Astrocyte (in vitro differentiated cells and primary cell): ENCODE results near the gene EEA1. TPM values are rescaled to one million over a fixed set of nuclear protein-coding genes. Genes with fewer than 3 reads are reported as not detected.

Experiments
- DNase-seq: peaks from one replicate; pipeline ENCODE4 v3.0.0-alpha.2; 2010; ENCODE audit warnings: low read depth
- FAIRE-seq: peaks from 2 replicates; lab custom pipeline; 2011; peaks lifted over from hg19 to GRCh38; lab: Jason Lieb, UNC
- H2AFZ ChIP-seq: 2 replicates; pipeline ENCODE4 v1.6.0; 2012; ENCODE audit warnings: low read depth, low read length, inconsistent platforms
- H3K27ac ChIP-seq: 2 replicates; pipeline ENCODE4 v1.5.1; 2011; ENCODE audit warnings: low read depth, low read length, inconsistent platforms
- H3K27me3 ChIP-seq: 2 replicates; pipeline ENCODE4 v1.6.0; 2011; ENCODE audit warnings: low read length, inconsistent platforms; ENCODE audit not compliant: insufficient read depth
- H3K36me3 ChIP-seq: 2 replicates; pipeline ENCODE4 v1.5.1; 2011; ENCODE audit warnings: low read length, inconsistent platforms; ENCODE audit not compliant: insufficient read depth
- H3K4me1 ChIP-seq: 2 replicates; pipeline ENCODE4 v1.5.1; 2011; ENCODE audit warnings: low read length, inconsistent platforms; ENCODE audit not compliant: insufficient read depth
- H3K4me2 ChIP-seq: 2 replicates; pipeline ENCODE4 v1.6.0; 2012; ENCODE audit warnings: low read length, inconsistent platforms
- H3K4me3 ChIP-seq: 2 replicates; pipeline ENCODE4 v1.5.1; 2011; ENCODE audit warnings: low read depth, mild to moderate bottlenecking, low read length, inconsistent platforms; ENCODE audit not compliant: insufficient read depth
- H3K79me2 ChIP-seq: 2 replicates; pipeline ENCODE4 v1.6.0; 2012; ENCODE audit warnings: mild to moderate bottlenecking, low read length, inconsistent platforms; ENCODE audit not compliant: insufficient read depth
- H3K9ac ChIP-seq: 2 replicates; pipeline ENCODE4 v1.6.0; 2012; ENCODE audit warnings: mild to moderate bottlenecking, low read length, inconsistent platforms
- H3K9me3 ChIP-seq: 2 replicates; pipeline ENCODE4 v1.5.1; 2012; ENCODE audit warnings: low read depth, mild to moderate bottlenecking, low read length, inconsistent platforms; ENCODE audit not compliant: insufficient read depth
- H4K20me1 ChIP-seq: 2 replicates; pipeline ENCODE4 v1.6.0; 2012; ENCODE audit warnings: low read length, inconsistent platforms; ENCODE audit not compliant: insufficient read depth
- H3K27ac Mint-ChIP-seq: one replicate; pipeline ENCODE4 v1.8.0; 2021; ENCODE audit warnings: mild to moderate bottlenecking, mixed read lengths; ENCODE audit not compliant: unreplicated experiment
- H3K27me3 Mint-ChIP-seq: one replicate; pipeline ENCODE4 v1.8.0; 2021; ENCODE audit warnings: low read depth, mixed read lengths; ENCODE audit not compliant: unreplicated experiment
- H3K36me3 Mint-ChIP-seq: one replicate; pipeline ENCODE4 v1.8.0; 2021; ENCODE audit warnings: low read depth, mixed read lengths; ENCODE audit not compliant: unreplicated experiment
- H3K4me1 Mint-ChIP-seq: one replicate; pipeline ENCODE4 v1.8.0; 2021; ENCODE audit warnings: low read depth, mixed read lengths; ENCODE audit not compliant: unreplicated experiment
- H3K4me3 Mint-ChIP-seq: one replicate; pipeline ENCODE4 v1.8.0; 2021; ENCODE audit warnings: mild to moderate bottlenecking, moderate library complexity, mixed read lengths; ENCODE audit not compliant: unreplicated experiment
- H3K9me3 Mint-ChIP-seq: one replicate; pipeline ENCODE4 v1.8.0; 2021; ENCODE audit warnings: mild to moderate bottlenecking, mixed read lengths; ENCODE audit not compliant: unreplicated experiment
- EZH2 ChIP-seq: IDR thresholded peaks from 2 replicates; pipeline ENCODE4 v1.6.1; 2012; ENCODE audit warnings: mild to moderate bottlenecking, low read length, inconsistent platforms; ENCODE audit not compliant: insufficient read depth
- total RNA-seq: library from RNA; stranded (reverse); gene quantifications from 2 replicates; pipeline ENCODE4 v1.2.1, GENCODE V29; 2021
- TF ChIP-seq, protein P1 (sequence below): IDR thresholded peaks from 2 replicates; pipeline ENCODE4 v1.5.1; 2011; ENCODE audit warnings: low read depth, mild to moderate bottlenecking, inconsistent platforms, low read length, moderate library complexity; ENCODE audit not compliant: insufficient read depth

Gene EEA1
- total RNA-seq, 1 donor from 2014 or later = 36.5 TPM

DNA sequence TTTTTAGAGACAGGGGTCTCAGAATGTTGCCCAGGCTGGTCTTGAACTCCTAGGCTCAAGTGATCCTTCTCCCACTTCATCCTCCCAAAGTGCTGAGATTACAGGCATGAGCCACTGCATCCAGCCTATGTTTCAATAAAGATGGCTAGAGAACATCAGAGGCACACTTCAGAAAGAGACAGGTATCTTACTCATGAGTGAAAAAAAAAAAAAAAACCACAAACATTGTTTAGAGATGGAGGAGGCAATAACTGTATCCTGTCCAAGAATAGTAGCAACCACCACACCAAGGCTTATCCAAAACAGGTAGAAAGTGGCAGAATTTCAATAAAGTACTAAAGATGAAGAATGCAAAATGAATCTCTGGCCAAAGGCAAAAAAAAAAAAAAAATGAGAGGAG, 30.3 kb downstream of the EEA1 start:
- H3K27ac ChIP-seq = peak overlapping the region; percentile 88
- H3K27me3 Mint-ChIP-seq = no peaks in the 10 kb centered on the region
- H3K27me3 ChIP-seq = no peaks in the 10 kb centered on the region
- peak overlapping the region; percentile 80 for H3K4me2 ChIP-seq
- peaks cover 7% of the 10 kb centered on the region for H4K20me1 ChIP-seq
- peak overlapping the region; percentile 68 for H3K27ac Mint-ChIP-seq
- H3K4me3 ChIP-seq = no peak overlapping the region
- FAIRE-seq (no peak), DNase-seq (peak; percentile 39)
- H3K36me3 Mint-ChIP-seq = peaks cover 5% of the 10 kb centered on the region
- H3K36me3 ChIP-seq = no peaks in the 10 kb centered on the region
- H3K4me1 ChIP-seq = peaks cover 15% of the 10 kb centered on the region
- H3K9ac ChIP-seq = peak overlapping the region; percentile 52
- no peak overlapping the region for H3K4me3 Mint-ChIP-seq
- H2AFZ ChIP-seq = no peak overlapping the region
- peaks cover 2% of the 10 kb centered on the region for H3K9me3 Mint-ChIP-seq
- TF ChIP-seq, protein P1, sequence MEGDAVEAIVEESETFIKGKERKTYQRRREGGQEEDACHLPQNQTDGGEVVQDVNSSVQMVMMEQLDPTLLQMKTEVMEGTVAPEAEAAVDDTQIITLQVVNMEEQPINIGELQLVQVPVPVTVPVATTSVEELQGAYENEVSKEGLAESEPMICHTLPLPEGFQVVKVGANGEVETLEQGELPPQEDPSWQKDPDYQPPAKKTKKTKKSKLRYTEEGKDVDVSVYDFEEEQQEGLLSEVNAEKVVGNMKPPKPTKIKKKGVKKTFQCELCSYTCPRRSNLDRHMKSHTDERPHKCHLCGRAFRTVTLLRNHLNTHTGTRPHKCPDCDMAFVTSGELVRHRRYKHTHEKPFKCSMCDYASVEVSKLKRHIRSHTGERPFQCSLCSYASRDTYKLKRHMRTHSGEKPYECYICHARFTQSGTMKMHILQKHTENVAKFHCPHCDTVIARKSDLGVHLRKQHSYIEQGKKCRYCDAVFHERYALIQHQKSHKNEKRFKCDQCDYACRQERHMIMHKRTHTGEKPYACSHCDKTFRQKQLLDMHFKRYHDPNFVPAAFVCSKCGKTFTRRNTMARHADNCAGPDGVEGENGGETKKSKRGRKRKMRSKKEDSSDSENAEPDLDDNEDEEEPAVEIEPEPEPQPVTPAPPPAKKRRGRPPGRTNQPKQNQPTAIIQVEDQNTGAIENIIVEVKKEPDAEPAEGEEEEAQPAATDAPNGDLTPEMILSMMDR = no peak
- no peak for TF ChIP-seq EZH2
- H3K79me2 ChIP-seq = peaks cover 80% of the 10 kb centered on the region
- H3K9me3 ChIP-seq = no peaks in the 10 kb centered on the region
- peaks cover 19% of the 10 kb centered on the region for H3K4me1 Mint-ChIP-seq

DNA sequence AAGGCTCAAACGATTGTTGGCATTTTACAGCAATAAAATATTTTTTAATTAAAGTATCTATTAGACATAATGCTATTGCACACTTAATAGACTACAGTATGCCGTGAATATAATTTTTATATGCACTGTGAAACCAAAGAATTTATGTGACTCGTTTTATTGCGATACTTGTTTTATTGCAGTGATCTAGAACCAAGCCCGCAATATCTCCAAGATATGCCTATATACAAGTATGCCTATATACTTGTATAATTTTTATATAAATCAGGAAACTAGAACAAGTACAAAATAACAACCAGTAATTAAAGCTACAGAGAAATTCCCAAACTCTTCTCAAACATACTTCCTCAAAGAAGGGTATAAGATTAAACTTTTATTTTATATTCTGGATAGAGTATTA, 31.3 kb downstream of the EEA1 start:
- Histone ChIP-seq H3K27ac (no peak overlapping the region), H3K79me2 (peaks cover 83% of the 10 kb centered on the region)

DNA sequence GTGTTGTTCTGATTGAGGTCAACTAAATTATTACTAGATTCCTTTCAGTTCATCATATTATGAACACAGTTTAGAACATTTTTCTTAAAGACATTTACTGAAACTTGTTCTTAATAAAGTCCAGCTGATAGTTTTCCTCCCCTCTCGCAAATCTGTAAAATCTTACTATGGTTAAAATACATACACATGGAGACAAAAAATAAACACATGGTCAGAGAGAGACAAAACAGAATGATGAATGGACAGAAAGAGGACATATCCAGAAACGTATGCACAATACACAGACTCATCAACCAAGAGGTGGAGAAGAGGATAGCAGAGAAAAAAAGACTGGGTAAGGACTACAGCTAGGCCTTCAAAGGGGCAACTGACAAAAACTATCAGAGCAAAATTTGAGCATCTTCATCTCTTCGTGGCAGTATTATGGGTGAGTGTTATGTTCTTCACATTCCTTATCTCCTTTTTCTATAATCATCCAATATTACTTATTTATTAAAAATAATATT, 38.4 kb downstream of the EEA1 start:
- peaks cover 53% of the 10 kb centered on the region for H3K79me2 ChIP-seq
- Mint-ChIP-seq H3K27ac (no peak overlapping the region), H3K4me3 (no peak overlapping the region), H3K9me3 (peaks cover 1% of the 10 kb centered on the region), H3K27me3 (no peaks in the 10 kb centered on the region), H3K36me3 (peaks cover 12% of the 10 kb centered on the region), H3K4me1 (no peaks in the 10 kb centered on the region)
- no peak overlapping the region for H3K4me2 ChIP-seq
- peaks cover under 1% of the 10 kb centered on the region for H4K20me1 ChIP-seq
- no peak overlapping the region for H3K9ac ChIP-seq
- H3K4me3 ChIP-seq = no peak overlapping the region
- FAIRE-seq (no peak), DNase-seq (no peak)
- H3K36me3 ChIP-seq = no peaks in the 10 kb centered on the region
- no peaks in the 10 kb centered on the region for H3K9me3 ChIP-seq
- no peak overlapping the region for H2AFZ ChIP-seq
- no peaks in the 10 kb centered on the region for H3K27me3 ChIP-seq
- H3K27ac ChIP-seq = no peak overlapping the region
- no peaks in the 10 kb centered on the region for H3K4me1 ChIP-seq
- TF ChIP-seq, protein P1 = no peak
- no peak for TF ChIP-seq EZH2

More for the DNA sequence above, 31.3 kb downstream of the EEA1 start:
- no peaks in the 10 kb centered on the region for H3K36me3 ChIP-seq
- TF ChIP-seq EZH2 = no peak
- TF ChIP-seq, protein P1 = no peak
- H3K4me3 Mint-ChIP-seq = no peak overlapping the region
- no peak overlapping the region for H3K27ac Mint-ChIP-seq
- H4K20me1 ChIP-seq = peaks cover 7% of the 10 kb centered on the region
- no peaks in the 10 kb centered on the region for H3K27me3 ChIP-seq
- H3K4me3 ChIP-seq = no peak overlapping the region
- peaks cover 2% of the 10 kb centered on the region for H3K9me3 Mint-ChIP-seq
- H3K27me3 Mint-ChIP-seq = no peaks in the 10 kb centered on the region
- no peak overlapping the region for H2AFZ ChIP-seq
- no peak overlapping the region for H3K9ac ChIP-seq
- no peak for DNase-seq
- H3K4me1 Mint-ChIP-seq = peaks cover 19% of the 10 kb centered on the region
- H3K4me1 ChIP-seq = peaks cover 15% of the 10 kb centered on the region
- peaks cover 5% of the 10 kb centered on the region for H3K36me3 Mint-ChIP-seq
- H3K4me2 ChIP-seq = no peak overlapping the region
- H3K9me3 ChIP-seq = no peaks in the 10 kb centered on the region
- no peak for FAIRE-seq
